ENCODE data around the gene FBXW7.

The FBXW7 gene

DNA sequence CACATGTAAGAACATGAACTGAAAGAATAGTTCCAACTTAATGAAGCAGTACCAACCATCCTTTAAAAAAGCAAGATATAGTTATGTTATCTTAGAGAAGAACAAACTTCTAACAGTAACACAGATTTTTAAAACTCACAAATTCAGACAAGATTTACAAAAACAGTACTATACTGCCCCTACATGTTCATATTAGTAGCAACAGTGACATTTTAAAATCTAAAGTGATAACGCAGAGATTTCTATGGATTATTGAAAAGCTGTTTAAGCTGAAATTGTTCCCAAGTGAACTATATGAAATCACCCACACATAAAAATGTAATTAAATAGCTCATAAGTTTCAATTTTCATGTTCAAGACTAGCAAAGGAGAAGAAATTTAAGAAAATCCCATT lies 166.0 kb downstream of the FBXW7 start:
- DNase-seq (ENCODE audit: low spot score) = no peak

DNA sequence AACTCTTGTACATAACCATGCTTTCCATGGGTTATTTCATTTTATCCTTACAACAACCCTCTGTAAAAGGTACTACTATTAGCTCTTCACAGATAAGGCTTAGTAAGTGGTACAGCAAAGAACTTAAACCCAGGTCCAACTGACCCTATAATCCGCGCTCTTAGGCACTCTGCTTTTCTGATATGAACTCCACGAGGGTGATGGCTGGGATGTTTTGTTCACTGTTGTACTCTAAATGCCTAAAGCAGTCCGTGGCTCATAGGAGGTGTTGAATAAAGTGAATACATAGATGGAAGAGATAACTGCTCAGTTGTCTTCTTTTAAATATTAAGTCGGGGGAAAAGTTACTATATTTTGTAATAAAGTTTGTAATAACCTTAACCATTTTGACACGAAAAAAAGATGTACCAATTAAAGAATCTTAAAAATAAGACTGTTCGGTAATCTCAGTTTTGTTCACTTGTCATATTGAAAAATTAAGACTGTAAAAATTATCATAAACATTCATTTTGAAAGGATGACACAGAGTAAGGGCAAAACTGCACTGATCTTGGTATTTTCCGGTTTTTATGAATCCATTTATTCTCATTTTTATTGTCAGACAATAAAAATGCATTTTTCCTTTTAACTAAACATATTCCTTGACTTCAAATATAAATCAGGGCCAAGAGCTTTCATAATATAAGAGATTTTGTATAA lies 166.5 kb downstream of the FBXW7 start:
- no peak for DNase-seq (ENCODE audit: low spot score)

DNA sequence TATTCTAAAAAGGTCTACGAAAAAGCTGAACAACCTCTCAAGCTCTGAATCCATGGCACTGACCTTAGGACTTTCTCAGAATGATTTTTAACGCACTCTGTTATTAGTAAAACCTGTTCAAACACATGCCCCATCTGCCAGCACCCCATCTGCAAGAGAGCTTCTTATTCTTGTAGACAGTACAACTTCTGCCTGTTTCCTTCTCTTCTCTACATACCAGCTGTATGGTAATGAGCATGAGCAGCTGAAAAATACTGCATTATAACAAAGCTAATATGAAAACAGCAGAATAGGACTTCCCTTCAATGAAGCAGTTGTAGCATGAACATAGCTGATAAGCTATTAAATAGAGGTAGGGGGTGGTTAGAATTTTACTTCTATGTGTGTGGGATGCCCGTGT lies 167.9 kb downstream of the FBXW7 start:
- no peak for DNase-seq (ENCODE audit: low spot score)

DNA sequence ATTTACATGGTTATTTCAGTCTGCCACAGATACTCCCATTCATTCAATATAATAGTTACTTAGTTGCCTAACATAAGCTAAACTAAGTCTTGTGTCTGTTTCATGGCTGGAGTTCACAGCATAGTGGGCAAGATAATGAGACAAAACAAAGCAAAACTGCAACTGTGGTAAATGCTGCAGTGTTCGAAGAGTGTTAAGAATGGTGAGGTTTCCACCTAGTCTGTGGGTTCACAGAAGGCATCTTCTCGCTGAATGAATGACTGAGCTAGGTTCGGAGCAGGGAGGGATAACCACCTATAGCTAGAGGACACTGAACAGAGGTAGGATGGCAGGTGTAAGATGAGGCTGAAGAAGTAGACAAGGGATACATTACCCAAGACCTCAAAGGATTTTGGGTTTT lies 171.0 kb downstream of the FBXW7 start:
- no peak for DNase-seq (ENCODE audit: low spot score)

DNA sequence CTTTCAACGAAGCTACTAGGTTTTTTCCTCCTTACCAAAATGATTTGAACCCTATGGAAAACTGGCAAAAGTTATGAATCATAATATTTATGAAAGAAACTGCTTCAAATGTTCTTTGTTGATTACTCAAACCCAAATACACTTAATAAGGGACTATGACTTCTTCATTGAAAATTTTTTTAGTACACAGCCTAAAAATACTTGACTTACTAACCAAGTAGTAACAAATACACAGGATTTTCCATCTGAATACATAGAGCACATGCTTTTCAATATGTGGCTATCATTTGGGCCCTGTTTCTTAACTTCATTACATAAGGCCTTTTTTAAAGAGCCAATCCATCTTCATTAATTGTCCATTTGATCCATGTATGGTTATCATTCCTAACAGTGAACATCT lies 171.5 kb downstream of the FBXW7 start:
- DNase-seq (ENCODE audit: low spot score) = no peak

DNA sequence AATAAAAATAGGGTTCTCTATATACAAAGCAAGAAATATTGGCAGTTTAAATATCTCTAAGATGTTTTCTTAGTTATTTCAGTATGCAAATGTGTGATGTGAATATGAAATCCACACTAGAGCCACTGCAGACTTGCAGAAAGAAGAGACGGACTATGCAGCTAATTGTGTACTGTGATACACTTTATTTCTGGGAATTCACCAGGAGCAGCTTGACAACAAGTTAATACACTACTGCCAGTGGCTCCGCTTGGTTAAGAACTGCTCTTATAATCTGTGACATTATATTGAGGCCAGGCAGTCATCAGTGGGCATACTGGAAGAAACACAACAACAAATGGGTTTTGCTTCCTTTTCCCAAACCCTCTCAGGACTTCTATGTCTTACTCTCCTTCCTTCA lies 172.0 kb downstream of the FBXW7 start:
- no peak for DNase-seq (ENCODE audit: low spot score)

DNA sequence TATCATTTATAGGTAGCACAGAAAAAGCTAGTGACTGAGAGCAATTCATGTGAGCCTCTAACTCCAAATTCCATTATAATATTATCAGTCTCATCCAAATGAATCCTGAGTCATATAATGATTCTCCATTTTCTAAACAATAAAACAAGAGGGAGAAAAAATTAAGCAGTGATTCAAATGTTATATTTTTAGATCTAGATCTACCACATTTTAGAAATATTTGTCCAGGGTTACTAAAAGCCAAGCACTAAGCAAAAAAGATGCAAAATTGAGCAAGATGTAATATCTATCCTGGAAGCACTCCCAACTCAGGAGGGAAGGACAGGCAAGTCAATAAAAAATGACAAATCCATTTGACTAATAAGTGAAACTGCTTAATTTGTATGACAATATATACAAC lies 172.8 kb downstream of the FBXW7 start:
- no peak for DNase-seq (ENCODE audit: low spot score)

DNA sequence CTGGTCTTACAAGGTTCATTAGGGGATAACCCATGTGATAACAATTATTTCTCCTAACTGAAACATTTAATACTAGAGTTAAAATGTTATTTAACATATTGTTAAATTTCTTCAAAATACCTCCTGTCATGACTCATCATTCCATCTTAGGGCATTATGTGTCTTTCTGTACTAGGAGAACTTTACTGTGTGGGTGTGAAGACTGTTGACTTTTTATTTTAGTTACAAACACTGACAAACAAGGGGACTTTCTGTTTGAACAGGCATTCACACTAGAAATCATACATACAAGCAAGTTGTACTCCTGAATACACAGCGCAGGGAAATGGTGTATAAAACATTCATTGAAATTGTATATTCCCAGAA lies 175.9 kb downstream of the FBXW7 start:
- DNase-seq (ENCODE audit: low spot score) = no peak

DNA sequence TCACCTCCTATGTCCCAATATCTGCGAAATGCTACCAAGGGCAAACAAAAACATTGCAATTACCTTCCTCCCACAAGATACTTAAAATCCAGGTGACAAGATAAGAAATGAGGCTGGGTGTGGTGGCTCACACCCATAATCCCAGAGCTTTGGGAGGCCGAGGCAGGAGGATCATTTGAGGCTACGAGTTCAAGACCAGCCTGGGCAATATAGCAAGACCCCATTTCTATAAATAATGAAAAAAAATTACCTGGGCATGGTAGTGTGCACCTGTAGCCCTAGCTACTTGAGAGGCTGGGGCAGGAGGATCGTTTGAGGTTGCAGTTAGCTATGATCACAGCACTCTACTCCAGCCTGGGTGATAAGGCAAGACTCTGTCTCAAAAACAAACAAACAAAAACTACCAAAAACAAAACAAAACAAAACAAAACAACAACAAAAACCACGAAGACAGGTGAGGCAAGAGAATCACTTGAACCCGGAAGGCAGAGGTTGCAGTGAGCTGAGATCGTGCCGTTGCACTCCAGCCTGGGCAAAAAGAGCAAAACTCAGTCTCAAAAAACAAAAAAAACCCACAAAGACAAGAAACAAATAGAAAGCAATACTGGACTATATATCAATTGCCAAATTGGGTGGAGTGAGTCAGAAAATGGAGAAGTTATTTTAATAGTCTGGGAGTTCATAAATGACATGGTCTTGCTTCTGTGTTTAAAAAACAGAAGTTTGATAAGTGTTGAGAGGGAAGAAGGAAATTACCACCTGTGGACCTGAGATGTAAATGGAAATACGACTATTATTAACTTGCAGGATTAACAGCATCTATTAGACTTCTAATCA lies 176.5 kb downstream of the FBXW7 start:
- DNase-seq (ENCODE audit: low spot score) = no peak

DNA sequence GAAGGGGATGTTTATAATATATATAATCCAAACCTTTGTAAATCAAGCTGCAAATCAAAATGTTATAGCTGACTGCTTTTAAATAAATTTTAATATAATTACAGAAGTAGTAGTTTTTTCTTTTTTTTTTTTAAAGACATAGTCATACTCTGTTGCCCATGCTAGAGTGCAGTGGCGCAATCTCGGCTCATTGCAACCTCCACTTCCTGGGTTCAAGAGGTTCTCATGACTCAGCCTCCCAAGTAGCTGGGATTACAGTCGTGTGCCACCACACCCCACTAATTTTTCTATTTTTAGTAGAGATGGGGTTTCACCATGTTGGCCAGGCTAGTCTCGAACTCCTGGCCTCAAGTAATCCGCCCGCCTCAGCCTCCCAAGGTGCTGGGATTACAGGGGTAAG lies 178.7 kb downstream of the FBXW7 start:
- no peak for DNase-seq (ENCODE audit: low spot score)

DNA sequence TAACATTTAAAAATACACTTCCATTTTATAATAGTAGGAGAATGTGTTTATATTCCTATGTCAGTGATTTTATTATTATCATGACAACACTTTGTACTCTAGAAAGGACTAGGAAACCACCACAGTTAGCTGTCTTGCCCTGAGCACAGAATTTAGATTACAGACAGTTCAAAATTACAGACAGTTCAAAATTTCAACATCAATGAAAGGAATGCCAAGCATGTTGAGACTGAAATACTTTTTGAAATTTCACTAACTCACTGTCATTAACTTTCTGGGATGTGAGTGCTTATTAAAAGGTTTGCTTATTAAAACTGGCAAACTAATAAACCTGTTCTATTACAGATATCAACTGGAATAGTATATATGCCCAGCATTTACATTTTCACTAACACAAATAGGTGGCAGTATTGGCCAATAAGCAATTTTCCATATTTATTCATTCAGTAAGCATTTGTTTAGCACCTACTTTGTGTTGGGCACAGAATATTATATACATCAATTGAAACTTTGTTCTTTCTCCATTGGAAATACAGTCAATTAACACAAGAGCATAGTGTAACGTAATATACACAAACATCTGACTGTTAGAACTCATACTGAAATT lies 179.4 kb downstream of the FBXW7 start:
- no peak for DNase-seq (ENCODE audit: low spot score)

DNA sequence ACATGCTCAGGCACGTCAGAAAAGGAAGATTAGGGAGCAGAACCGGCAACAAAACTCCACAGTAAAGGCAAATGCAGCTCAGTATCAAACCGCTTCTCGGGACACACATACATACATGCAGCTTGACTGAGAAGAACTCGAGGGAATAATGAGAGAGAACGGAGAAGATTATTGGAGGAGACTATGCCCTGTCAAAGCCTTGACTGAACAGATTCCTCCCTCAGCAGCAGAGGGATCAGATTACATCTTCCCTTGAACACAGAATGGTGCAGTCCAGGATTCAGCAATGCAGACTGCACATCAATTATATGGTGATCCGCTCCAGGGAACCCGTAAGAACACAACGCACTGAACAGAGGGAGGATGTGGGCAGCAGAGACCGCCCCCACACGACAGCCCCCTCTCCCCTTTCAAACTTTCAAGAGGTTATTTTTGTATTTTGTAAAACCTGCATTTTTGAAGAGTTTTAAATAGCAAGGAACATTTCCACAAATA lies 183.2 kb downstream of the FBXW7 start:
- DNase-seq (ENCODE audit: low spot score) = peak; percentile 74

DNA sequence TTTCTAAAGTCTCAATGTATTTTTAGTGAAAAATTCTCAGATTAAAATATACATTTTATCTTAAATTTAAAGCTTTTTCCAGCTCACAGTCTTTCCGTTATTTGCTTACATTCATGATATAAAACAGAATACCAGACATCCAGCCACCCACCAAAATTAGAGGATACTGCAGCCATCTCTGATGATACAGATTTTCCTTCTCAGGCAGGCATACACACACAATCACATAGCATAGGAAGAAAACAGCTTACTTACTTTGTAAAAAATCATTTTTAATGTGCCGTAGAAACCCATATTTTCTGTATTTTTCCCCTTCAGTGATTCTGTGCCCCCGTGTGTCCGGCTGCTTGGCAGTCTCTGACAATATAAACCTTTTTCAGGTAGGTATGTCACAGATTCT lies 183.7 kb downstream of the FBXW7 start:
- DNase-seq (ENCODE audit: low spot score) = peak; percentile 10

DNA sequence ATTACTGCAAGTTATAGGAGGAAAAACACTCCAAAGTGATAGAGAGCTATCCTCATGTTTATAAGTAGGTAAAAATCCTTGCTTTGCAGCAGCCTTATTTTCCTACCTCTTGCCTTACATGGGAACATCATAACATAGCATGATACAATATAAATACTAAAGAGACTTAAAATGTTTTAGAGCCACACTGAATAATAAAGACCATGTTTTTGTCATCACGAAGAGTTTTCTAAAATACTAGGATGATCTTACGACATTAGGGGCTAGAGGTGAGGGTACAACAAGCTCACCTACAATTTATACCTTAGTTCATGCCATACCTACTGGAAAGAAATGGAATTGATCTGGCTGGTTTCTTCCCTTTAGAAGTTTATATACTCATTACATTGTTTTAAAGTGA lies 184.8 kb downstream of the FBXW7 start:
- DNase-seq (ENCODE audit: low spot score) = no peak

DNA sequence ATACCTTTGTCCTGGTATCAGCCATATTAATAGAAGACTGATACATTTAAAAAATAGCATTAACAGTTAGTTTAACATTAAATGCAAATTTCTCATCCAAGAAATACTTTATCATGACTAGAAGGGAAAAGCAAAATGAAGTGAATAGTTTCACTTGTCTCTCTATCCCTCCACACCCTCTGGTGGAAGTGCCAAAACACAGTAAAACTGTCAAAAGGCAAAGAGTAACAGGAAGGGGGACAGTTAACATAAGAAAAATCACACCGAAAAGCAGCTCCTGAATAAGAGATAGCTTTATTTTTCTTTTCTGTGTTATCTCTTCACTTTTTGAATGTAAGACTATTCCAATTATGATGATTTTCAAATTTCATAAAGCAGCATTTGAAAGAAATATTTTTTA lies 187.2 kb downstream of the FBXW7 start:
- DNase-seq (ENCODE audit: low spot score) = no peak

DNA sequence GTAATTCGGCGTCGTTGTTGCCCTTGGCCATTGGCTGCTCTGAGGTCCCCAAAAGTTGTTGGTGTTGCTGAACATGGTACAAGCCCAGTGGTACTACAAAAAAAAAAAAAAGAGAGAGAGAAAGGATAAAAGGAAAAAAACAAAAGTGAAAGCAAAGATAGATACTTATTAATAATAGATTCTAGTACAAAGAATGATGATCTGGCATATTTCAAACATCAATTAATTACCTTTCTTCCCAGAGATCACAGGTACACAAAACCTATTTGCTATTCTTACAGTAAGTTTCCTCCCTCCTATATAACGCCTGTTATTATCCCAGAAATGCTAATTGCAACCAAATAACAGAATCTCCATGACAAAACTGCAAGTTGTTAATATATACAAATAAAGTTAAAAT lies 188.9 kb downstream of the FBXW7 start:
- no peak for DNase-seq (ENCODE audit: low spot score)

DNA sequence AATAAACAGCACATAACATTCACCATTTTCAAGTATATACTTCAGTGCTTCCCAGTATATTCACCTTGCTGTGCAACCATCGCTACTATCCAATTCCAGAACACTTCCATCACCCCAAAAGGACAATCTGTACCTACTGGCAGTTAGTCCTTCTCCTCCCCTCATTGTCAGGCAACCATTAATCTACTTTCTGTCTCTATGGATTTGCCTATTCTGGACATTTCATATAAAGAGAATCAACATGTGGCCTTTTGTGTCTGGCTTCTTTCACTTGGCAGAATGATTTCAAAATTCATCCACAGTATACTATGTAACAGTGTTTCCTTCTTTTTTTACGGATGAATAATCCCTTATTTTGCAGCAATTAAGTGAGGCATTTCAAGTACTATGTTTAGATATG lies 189.4 kb downstream of the FBXW7 start:
- DNase-seq (ENCODE audit: low spot score) = no peak

DNA sequence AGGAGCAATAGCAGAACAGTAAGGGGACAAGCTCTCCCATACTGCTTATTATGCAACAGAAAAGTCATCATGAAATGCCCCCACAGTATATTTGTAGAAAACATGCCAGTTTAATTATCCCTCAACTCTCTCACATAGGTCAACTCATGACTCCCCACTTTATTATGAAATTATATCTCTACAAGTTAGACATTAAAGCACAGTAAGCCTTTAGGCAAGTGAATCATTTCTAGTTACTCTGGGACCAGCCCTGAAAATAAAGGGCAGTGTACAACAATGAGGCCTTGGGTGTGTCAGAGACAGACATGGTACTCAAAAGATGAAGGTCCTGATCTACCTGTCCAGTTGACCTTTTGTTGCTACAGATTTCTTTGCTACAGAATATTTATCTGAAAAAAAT lies 191.9 kb downstream of the FBXW7 start:
- DNase-seq (ENCODE audit: low spot score) = no peak

DNA sequence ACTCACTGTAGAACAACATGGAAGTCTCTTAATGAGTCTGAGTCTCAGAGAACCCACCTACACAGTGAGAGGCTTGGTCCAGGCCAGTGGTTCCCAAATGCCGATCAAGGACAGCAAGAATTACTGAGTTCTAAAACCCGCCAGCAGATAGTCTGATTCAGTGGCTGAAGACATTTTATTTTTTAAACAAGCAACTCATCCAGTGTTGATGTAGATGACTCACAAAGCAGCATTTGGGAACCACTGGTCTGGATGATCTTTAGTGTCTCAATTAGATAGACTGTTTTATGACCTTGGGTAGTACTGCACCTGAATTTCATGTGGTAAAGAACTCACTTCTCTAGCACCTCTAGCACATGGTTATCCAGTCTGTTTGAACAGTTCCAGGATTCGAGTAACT lies 193.6 kb downstream of the FBXW7 start:
- DNase-seq (ENCODE audit: low spot score) = no peak

DNA sequence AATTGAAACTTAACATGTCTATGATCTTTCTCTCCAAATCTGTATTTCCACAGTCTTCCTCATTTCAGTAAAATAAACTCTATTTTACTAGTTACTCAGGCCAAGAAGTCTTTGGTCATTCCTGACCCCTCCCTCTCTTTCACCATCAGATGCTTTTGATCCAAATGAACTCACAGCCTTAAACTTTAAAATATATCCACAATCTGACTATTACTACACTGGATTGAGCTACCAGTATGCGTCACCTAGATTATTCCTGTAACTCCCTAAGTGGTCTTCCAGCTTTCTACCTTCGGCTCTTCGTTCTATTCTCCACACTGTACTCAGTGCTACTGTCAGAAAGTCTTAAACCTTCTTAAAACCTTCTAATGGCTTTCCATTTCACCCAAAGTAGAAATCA lies 195.1 kb downstream of the FBXW7 start:
- no peak for DNase-seq (ENCODE audit: low spot score)

DNA sequence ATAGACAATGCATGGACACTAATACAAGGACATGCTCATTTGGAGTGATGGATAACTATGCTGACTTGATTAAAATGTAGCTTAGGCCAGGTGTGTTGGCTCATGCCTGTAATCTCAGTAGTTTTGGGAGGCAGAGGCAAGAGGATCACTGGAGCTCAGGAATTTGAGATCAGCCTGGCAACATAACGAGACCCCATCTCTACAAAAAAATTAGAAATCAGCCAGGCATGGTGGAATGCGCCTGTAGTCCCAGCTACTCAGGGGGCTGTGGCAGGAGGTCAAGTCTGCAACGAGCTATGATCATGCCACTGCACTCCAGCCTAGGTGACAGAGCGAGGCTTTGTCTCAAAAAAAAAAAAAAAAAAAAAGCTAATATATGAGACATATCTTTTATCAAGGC lies 196.3 kb downstream of the FBXW7 start:
- DNase-seq (ENCODE audit: low spot score) = no peak

DNA sequence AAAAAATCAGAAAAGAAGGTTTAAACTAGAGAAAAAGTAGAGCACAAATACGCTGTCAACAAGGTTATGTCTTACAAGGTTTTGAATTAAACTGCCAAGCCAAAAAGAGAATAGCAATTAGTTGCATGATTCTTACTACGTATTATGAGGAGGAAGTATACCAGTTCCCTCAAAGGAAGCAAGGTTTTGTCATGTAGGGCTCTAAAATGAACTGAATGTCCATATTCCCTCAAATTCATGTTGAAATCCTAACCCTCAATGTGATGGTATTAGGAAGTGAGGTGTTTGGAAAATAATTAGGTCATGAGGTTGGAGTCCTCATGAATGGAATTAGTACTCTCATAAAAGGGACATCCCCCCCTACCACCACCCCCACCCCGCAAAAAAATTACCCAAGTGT lies 201.0 kb downstream of the FBXW7 start:
- no peak for DNase-seq (ENCODE audit: low spot score)

DNA sequence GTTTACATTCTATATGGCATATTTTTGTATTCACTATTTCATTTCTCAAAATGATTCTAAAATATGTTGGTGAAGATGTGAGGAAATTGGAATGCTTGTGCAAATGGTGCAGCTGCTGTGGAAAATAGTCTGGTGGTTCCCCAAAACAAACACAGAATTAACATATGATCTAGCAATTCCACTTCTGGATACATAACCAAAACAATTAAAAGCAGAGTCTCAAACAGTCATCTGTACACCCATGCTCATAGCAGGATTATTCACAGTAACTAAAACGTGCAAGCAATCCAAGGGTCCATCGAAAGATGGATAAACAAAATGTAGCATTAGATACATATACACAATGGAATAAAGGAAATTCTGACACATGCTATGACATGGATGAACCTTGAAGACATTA lies 204.8 kb downstream of the FBXW7 start:
- no peak for DNase-seq (ENCODE audit: low spot score)
